ENCODE measurements around the gene INTS1.

INTS1 gene

GRCh38 chr7:1546274-1546908, 42.2 kb upstream of the INTS1 start:
- Mint-ChIP-seq H3K27me3 (ENCODE audit: low read depth) (no peaks in the 10 kb centered on the region), H3K36me3 (ENCODE audit: low read depth) (peaks cover under 1% of the 10 kb centered on the region), H3K27ac (no peak overlapping the region), H3K4me3 (no peak overlapping the region), H3K9me3 (no peaks in the 10 kb centered on the region), H3K4me1 (ENCODE audit: low read depth) (no peaks in the 10 kb centered on the region)
- DNase-seq (ENCODE audit: low spot score): no peak

- no peaks in the 10 kb centered on the region for H3K9me3 Mint-ChIP-seq
- no peak overlapping the region for H3K4me3 Mint-ChIP-seq
- H3K36me3 Mint-ChIP-seq (ENCODE audit: low read depth): peaks cover 5% of the 10 kb centered on the region
- no peaks in the 10 kb centered on the region for H3K4me1 Mint-ChIP-seq (ENCODE audit: low read depth)
- no peak overlapping the region for H3K27ac Mint-ChIP-seq
- no peaks in the 10 kb centered on the region for H3K27me3 Mint-ChIP-seq (ENCODE audit: low read depth)
- DNase-seq (ENCODE audit: low spot score): no peak
These were observed 41.4 kb upstream of the INTS1 start for GRCh38 chr7:1545417-1546246.

GRCh38 chr7:1544896-1545416, 40.8 kb upstream of the INTS1 start:
- DNase-seq (ENCODE audit: low spot score): no peak
- H3K27me3 Mint-ChIP-seq (ENCODE audit: low read depth): no peaks in the 10 kb centered on the region
- no peak overlapping the region for H3K4me3 Mint-ChIP-seq
- H3K27ac Mint-ChIP-seq: no peak overlapping the region
- no peaks in the 10 kb centered on the region for H3K9me3 Mint-ChIP-seq
- peaks cover 8% of the 10 kb centered on the region for H3K36me3 Mint-ChIP-seq (ENCODE audit: low read depth)
- H3K4me1 Mint-ChIP-seq (ENCODE audit: low read depth): no peaks in the 10 kb centered on the region

GRCh38 chr7:1544178-1544895, 40.1 kb upstream of the INTS1 start:
- Mint-ChIP-seq H3K27me3 (ENCODE audit: low read depth) (no peaks in the 10 kb centered on the region), H3K4me1 (ENCODE audit: low read depth) (no peaks in the 10 kb centered on the region), H3K36me3 (ENCODE audit: low read depth) (peaks cover 8% of the 10 kb centered on the region), H3K4me3 (no peak overlapping the region), H3K9me3 (no peaks in the 10 kb centered on the region), H3K27ac (no peak overlapping the region)
- DNase-seq (ENCODE audit: low spot score): no peak

- no peak overlapping the region for H3K27ac Mint-ChIP-seq
These were observed 39.6 kb upstream of the INTS1 start for GRCh38 chr7:1543826-1544177.

GRCh38 chr7:1542841-1543747, 38.9 kb upstream of the INTS1 start:
- Mint-ChIP-seq H3K4me1 (ENCODE audit: low read depth) (no peaks in the 10 kb centered on the region), H3K4me3 (no peak overlapping the region), H3K27me3 (ENCODE audit: low read depth) (no peaks in the 10 kb centered on the region), H3K27ac (no peak overlapping the region), H3K9me3 (no peaks in the 10 kb centered on the region), H3K36me3 (ENCODE audit: low read depth) (peaks cover 8% of the 10 kb centered on the region)
- DNase-seq (ENCODE audit: low spot score): no peak

More at GRCh38 chr7:1543826-1544177, 39.6 kb upstream of the INTS1 start:
- Mint-ChIP-seq H3K36me3 (ENCODE audit: low read depth) (peaks cover 8% of the 10 kb centered on the region), H3K9me3 (no peaks in the 10 kb centered on the region), H3K27me3 (ENCODE audit: low read depth) (no peaks in the 10 kb centered on the region), H3K4me3 (no peak overlapping the region), H3K4me1 (ENCODE audit: low read depth) (no peaks in the 10 kb centered on the region)
- DNase-seq (ENCODE audit: low spot score): no peak

- Mint-ChIP-seq H3K27ac (no peak overlapping the region), H3K9me3 (no peaks in the 10 kb centered on the region), H3K36me3 (ENCODE audit: low read depth) (peaks cover 8% of the 10 kb centered on the region), H3K27me3 (ENCODE audit: low read depth) (no peaks in the 10 kb centered on the region), H3K4me1 (ENCODE audit: low read depth) (no peaks in the 10 kb centered on the region), H3K4me3 (no peak overlapping the region)
- no peak for DNase-seq (ENCODE audit: low spot score)
These were observed 38.1 kb upstream of the INTS1 start for GRCh38 chr7:1542329-1542728.

GRCh38 chr7:1541431-1542162, 37.4 kb upstream of the INTS1 start:
- Mint-ChIP-seq H3K9me3 (no peaks in the 10 kb centered on the region), H3K4me1 (ENCODE audit: low read depth) (no peaks in the 10 kb centered on the region)

GRCh38 chr7:1540776-1541271, 36.6 kb upstream of the INTS1 start:
- Mint-ChIP-seq H3K27ac (no peak overlapping the region), H3K4me1 (ENCODE audit: low read depth) (no peaks in the 10 kb centered on the region), H3K27me3 (ENCODE audit: low read depth) (no peaks in the 10 kb centered on the region), H3K9me3 (no peaks in the 10 kb centered on the region), H3K4me3 (no peak overlapping the region), H3K36me3 (ENCODE audit: low read depth) (peaks cover 12% of the 10 kb centered on the region)
- no peak for DNase-seq (ENCODE audit: low spot score)

More at GRCh38 chr7:1541431-1542162, 37.4 kb upstream of the INTS1 start:
- Mint-ChIP-seq H3K27ac (no peak overlapping the region), H3K27me3 (ENCODE audit: low read depth) (no peaks in the 10 kb centered on the region), H3K36me3 (ENCODE audit: low read depth) (peaks cover 8% of the 10 kb centered on the region), H3K4me3 (no peak overlapping the region)
- no peak for DNase-seq (ENCODE audit: low spot score)

- Mint-ChIP-seq H3K9me3 (no peaks in the 10 kb centered on the region), H3K4me3 (no peak overlapping the region), H3K4me1 (ENCODE audit: low read depth) (no peaks in the 10 kb centered on the region), H3K36me3 (ENCODE audit: low read depth) (peaks cover 12% of the 10 kb centered on the region), H3K27ac (no peak overlapping the region), H3K27me3 (ENCODE audit: low read depth) (no peaks in the 10 kb centered on the region)
- no peak for DNase-seq (ENCODE audit: low spot score)
These were observed 35.9 kb upstream of the INTS1 start for GRCh38 chr7:1539882-1540775.

- H3K9me3 Mint-ChIP-seq: no peaks in the 10 kb centered on the region
- no peak overlapping the region for H3K27ac Mint-ChIP-seq
- H3K27me3 Mint-ChIP-seq (ENCODE audit: low read depth): no peaks in the 10 kb centered on the region
- peaks cover 12% of the 10 kb centered on the region for H3K36me3 Mint-ChIP-seq (ENCODE audit: low read depth)
- no peak overlapping the region for H3K4me3 Mint-ChIP-seq
- no peak for DNase-seq (ENCODE audit: low spot score)
- no peaks in the 10 kb centered on the region for H3K4me1 Mint-ChIP-seq (ENCODE audit: low read depth)
These were observed 35.1 kb upstream of the INTS1 start for GRCh38 chr7:1539181-1539881.
